Tibial nerve (tissue), 3 donors: Measurements from ENCODE around the gene AFAP1L2.

ENCODE experiments used
- CTCF ChIP-seq, 5 experiments: fragments of 200-600 bp in 3 of 5; fragments of 450-650 bp in 2 of 5; sonication (generic) in 3 of 5; IDR thresholded peaks; one replicate each; pipeline ENCODE4 v1.5.1; 2016 to 2019; ENCODE audit warnings: antibody characterized with exemption in 5 of 5, mild to moderate bottlenecking in 3 of 5, moderate library complexity in 2 of 5
- POLR2A ChIP-seq, 2 donors: fragments of 450-650 bp; IDR thresholded peaks; one replicate each; pipeline ENCODE4 v1.6.1; 2017; ENCODE audit warnings: antibody characterized with exemption in 2 of 2, mild to moderate bottlenecking in 2 of 2, moderate library complexity in 2 of 2

GRCh38 chr10:114304017-114304570, 100.2 kb downstream of the AFAP1L2 start:
- no peak for TF ChIP-seq POLR2A (IDR thresholded peaks at IDR 0.05)
- peak; percentile 72 to 90 (median 80) for TF ChIP-seq CTCF (IDR thresholded peaks at IDR 0.05)
